Panc1 (cell line): ENCODE results near the gene ATG13. TPM values are rescaled to one million over a fixed set of nuclear protein-coding genes. Genes with fewer than 3 reads are reported as not detected.

Experiments
- ATAC-seq: fragments of 200-7000 bp; cut with Tn5 transposase; 2 replicates; pipeline ENCODE4 v1.9.1; 2020; ENCODE audit warnings: mild to moderate bottlenecking, moderate library complexity
- BruUV-seq: library from RNA; stranded (reverse); fragments of 400-500 nt; replicated peaks from 2 replicates; lab custom pipeline; 2021; lab: Mats Ljungman, UMichigan
- CTCF ChIA-PET: fragments of 300-600 bp; sonication (Branson Sonifier 250); formaldehyde crosslinking; loops from one replicate; lab custom pipeline; 2022; ENCODE audit warnings: antibody characterized with exemption; lab: Charles Lee
- POLR2A ChIA-PET: fragments of 300-600 bp; sonication (Branson Sonifier 250); formaldehyde crosslinking; loops from one replicate; lab custom pipeline; 2022; ENCODE audit warnings: antibody characterized with exemption; lab: Charles Lee
- DNase-seq: peaks from one replicate; pipeline ENCODE4 v3.0.0-alpha.2; 2010; ENCODE audit warnings: low read depth, low spot score
- H3K27ac ChIP-seq: 2 replicates; pipeline ENCODE4 v1.5.1; 2011; ENCODE audit warnings: mild to moderate bottlenecking, low read length, inconsistent platforms
- H3K27me3 ChIP-seq: fragments of 200-500 bp; sonication (Bioruptor generic); 2 replicates; pipeline ENCODE4 v1.6.0; 2014; ENCODE audit warnings: low read length, inconsistent platforms; ENCODE audit not compliant: control insufficient read depth, insufficient read depth
- H3K36me3 ChIP-seq: fragments of 200-500 bp; sonication (Bioruptor generic); 2 replicates; pipeline ENCODE4 v1.5.1; 2014; ENCODE audit warnings: inconsistent platforms, mild to moderate bottlenecking, low read length, moderate library complexity; ENCODE audit not compliant: control insufficient read depth, insufficient read depth
- H3K4me1 ChIP-seq: 2 replicates; pipeline ENCODE4 v1.5.1; 2011; ENCODE audit warnings: inconsistent platforms, mild to moderate bottlenecking, low read length, moderate library complexity; ENCODE audit not compliant: control insufficient read depth, insufficient read depth
- H3K4me3 ChIP-seq, 2 experiments: 2 replicates each; pipeline ENCODE4 v1.5.1; 2011 to 2012; ENCODE audit warnings: low read depth in 2 of 2, low read length in 2 of 2, mild to moderate bottlenecking in 2 of 2, inconsistent platforms in 1 of 2, moderate library complexity in 1 of 2
- H3K9me3 ChIP-seq: fragments of 200-500 bp; sonication (Bioruptor generic); 2 replicates; pipeline ENCODE4 v1.5.1; 2014; ENCODE audit warnings: low read depth, mild to moderate bottlenecking, inconsistent platforms, low read length, moderate library complexity; ENCODE audit not compliant: control insufficient read depth, insufficient read depth
- POLR2AphosphoS5 ChIP-seq: IDR thresholded peaks from 2 replicates; pipeline ENCODE4 v1.6.1; 2012; ENCODE audit warnings: mild to moderate bottlenecking, low read depth, low read length, moderate library complexity
- SIN3A ChIP-seq: IDR thresholded peaks from 2 replicates; pipeline ENCODE4 v1.6.1; 2012; ENCODE audit warnings: low read depth, mild to moderate bottlenecking, low read length, moderate library complexity, borderline replicate concordance; ENCODE audit not compliant: insufficient read depth
- TCF7L2 ChIP-seq: IDR thresholded peaks from 2 replicates; pipeline ENCODE4 v1.6.1; 2011; ENCODE audit warnings: mild to moderate bottlenecking, low read depth, low read length, inconsistent platforms
- in situ Hi-C: cut with HindIII; loops from 2 replicates; pipeline ENCODE4 v1.10.0; 2016; ENCODE audit warnings: low sequenced_read_pairs, low pct_unique_long_range_greater_than_20kb
- intact Hi-C: fragments of 100-400 bp; cut with micrococcal nuclease; formaldehyde crosslinking; loops from one replicate; pipeline ENCODE4 v1.10.0; 2022; ENCODE audit not compliant: unreplicated experiment
- total RNA-seq: library from RNA; stranded (reverse); gene quantifications from one replicate; pipeline ENCODE4 v1.2.1, GENCODE V29; 2021; ENCODE audit not compliant: unreplicated experiment
- TF ChIP-seq, protein P1 (sequence below): fragments of 450-650 bp; IDR thresholded peaks from 2 replicates; pipeline ENCODE4 v1.5.1; 2017; ENCODE audit warnings: mild to moderate bottlenecking
- TF ChIP-seq, protein P2 (sequence below), 2 experiments: IDR thresholded peaks; 2 replicates each; pipeline ENCODE4 v1.6.1; 2011 to 2012; ENCODE audit warnings: low read depth in 2 of 2, control low read depth in 1 of 2, low read length in 1 of 2, mild to moderate bottlenecking in 1 of 2, moderate library complexity in 1 of 2; ENCODE audit not compliant: insufficient read depth in 1 of 2

The ATG13 gene
- total RNA-seq, 1 experiment from 2014 or later = 57.9 TPM

DNA sequence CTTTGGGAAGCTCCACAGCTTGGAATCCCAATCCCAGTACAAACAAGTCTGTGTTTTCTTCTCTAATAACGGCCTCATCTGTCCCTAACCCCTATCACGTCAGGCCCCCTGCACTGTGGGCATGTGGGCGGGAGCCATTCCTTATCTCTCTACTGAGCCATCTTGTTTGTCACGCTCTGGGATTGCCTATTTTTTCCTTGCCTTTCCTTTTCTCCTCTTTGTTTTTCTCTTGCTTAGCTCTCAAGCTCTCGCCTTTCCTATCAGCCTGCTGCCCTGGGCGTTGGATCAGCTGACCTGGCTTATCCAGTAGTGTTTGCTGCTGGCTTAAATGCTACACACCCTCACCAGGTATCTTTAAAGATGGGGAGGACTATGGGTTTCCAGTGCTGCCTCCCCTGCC lies 47.3 kb downstream of the ATG13 start:
- no peaks in the 10 kb centered on the region for H3K4me1 ChIP-seq
- no peaks in the 10 kb centered on the region for H3K9me3 ChIP-seq
- H3K27me3 ChIP-seq = no peaks in the 10 kb centered on the region
- no TSS peak for BruUV-seq
- intact Hi-C loops = no loop called here
- H3K4me3 ChIP-seq = no peak overlapping the region
- no peak for TF ChIP-seq POLR2AphosphoS5
- TF ChIP-seq, protein P1, sequence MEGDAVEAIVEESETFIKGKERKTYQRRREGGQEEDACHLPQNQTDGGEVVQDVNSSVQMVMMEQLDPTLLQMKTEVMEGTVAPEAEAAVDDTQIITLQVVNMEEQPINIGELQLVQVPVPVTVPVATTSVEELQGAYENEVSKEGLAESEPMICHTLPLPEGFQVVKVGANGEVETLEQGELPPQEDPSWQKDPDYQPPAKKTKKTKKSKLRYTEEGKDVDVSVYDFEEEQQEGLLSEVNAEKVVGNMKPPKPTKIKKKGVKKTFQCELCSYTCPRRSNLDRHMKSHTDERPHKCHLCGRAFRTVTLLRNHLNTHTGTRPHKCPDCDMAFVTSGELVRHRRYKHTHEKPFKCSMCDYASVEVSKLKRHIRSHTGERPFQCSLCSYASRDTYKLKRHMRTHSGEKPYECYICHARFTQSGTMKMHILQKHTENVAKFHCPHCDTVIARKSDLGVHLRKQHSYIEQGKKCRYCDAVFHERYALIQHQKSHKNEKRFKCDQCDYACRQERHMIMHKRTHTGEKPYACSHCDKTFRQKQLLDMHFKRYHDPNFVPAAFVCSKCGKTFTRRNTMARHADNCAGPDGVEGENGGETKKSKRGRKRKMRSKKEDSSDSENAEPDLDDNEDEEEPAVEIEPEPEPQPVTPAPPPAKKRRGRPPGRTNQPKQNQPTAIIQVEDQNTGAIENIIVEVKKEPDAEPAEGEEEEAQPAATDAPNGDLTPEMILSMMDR = no peak
- no peak for TF ChIP-seq SIN3A
- no peak for TF ChIP-seq TCF7L2
- ChIA-PET CTCF (no interaction called here), POLR2A (no interaction called here)
- ATAC-seq (no peak), DNase-seq (no peak)
- in situ Hi-C loops = no loop called here
- peaks cover 9% of the 10 kb centered on the region for H3K36me3 ChIP-seq
- H3K27ac ChIP-seq = no peak overlapping the region

DNA sequence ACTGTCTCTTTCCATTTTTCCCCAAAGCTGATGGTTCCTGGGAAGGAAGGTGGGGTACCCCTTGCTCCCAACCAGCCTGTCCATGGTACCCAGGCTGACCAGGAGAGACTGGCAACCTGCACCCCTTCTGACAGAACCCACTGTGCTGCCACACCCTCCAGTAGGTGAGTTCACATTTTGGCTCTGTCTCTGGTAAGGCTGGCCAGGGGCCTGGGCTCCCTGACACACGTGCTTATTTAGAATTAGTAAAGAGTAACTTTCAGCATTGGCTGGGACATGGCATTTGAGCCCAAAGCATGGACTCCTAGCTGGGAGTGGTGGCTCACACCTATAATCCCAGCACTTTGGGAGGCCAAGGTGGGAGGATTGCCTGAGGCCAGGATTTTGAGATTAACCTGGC lies 48.0 kb downstream of the ATG13 start:
- intact Hi-C loops (no loop called here), in situ Hi-C loops (no loop called here)
- CTCF ChIA-PET = no interaction called here
- no TSS peak for BruUV-seq
- Histone ChIP-seq H3K9me3 (no peaks in the 10 kb centered on the region), H3K36me3 (peaks cover 9% of the 10 kb centered on the region), H3K4me1 (no peaks in the 10 kb centered on the region), H3K27me3 (no peaks in the 10 kb centered on the region), H3K4me3 (no peak overlapping the region), H3K27ac (no peak overlapping the region)
- POLR2A ChIA-PET = no interaction called here
- ATAC-seq = no peak
- no peak for TF ChIP-seq TCF7L2
- TF ChIP-seq, protein P2, sequence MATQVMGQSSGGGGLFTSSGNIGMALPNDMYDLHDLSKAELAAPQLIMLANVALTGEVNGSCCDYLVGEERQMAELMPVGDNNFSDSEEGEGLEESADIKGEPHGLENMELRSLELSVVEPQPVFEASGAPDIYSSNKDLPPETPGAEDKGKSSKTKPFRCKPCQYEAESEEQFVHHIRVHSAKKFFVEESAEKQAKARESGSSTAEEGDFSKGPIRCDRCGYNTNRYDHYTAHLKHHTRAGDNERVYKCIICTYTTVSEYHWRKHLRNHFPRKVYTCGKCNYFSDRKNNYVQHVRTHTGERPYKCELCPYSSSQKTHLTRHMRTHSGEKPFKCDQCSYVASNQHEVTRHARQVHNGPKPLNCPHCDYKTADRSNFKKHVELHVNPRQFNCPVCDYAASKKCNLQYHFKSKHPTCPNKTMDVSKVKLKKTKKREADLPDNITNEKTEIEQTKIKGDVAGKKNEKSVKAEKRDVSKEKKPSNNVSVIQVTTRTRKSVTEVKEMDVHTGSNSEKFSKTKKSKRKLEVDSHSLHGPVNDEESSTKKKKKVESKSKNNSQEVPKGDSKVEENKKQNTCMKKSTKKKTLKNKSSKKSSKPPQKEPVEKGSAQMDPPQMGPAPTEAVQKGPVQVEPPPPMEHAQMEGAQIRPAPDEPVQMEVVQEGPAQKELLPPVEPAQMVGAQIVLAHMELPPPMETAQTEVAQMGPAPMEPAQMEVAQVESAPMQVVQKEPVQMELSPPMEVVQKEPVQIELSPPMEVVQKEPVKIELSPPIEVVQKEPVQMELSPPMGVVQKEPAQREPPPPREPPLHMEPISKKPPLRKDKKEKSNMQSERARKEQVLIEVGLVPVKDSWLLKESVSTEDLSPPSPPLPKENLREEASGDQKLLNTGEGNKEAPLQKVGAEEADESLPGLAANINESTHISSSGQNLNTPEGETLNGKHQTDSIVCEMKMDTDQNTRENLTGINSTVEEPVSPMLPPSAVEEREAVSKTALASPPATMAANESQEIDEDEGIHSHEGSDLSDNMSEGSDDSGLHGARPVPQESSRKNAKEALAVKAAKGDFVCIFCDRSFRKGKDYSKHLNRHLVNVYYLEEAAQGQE (IDR thresholded peaks at IDR 0.05; ENCODE audit: insufficient read depth in 1 of 2, low read depth in 2 of 2, low read length in 1 of 2) = no peak
- no peak for TF ChIP-seq POLR2AphosphoS5
- no peak for TF ChIP-seq SIN3A
- TF ChIP-seq, protein P1 = no peak
- DNase-seq = no peak
